ENCODE results near the gene PLA2G2F.

- TF ChIP-seq EZH2 (IDR thresholded peaks at IDR 0.05; ENCODE audit: borderline replicate concordance) (no peak), CTCF (IDR thresholded peaks at IDR 0.05; ENCODE audit: poor library complexity) (no peak)
Measured at GRCh38 chr1:20148571-20149500, 9.7 kb downstream of the PLA2G2F start.

Data from hepatocyte (in vitro differentiated cells).